ENCODE data around the gene CDCA4.

Gene CDCA4

GRCh38 chr14:104989236-104989950 is 31.5 kb downstream of the CDCA4 start:
- DNase-seq (ENCODE audit: low read depth in 2 of 2): no peak

- DNase-seq (ENCODE audit: low read depth in 2 of 2): no peak
These were observed 34.3 kb downstream of the CDCA4 start for GRCh38 chr14:104986487-104987164.

DNA sequence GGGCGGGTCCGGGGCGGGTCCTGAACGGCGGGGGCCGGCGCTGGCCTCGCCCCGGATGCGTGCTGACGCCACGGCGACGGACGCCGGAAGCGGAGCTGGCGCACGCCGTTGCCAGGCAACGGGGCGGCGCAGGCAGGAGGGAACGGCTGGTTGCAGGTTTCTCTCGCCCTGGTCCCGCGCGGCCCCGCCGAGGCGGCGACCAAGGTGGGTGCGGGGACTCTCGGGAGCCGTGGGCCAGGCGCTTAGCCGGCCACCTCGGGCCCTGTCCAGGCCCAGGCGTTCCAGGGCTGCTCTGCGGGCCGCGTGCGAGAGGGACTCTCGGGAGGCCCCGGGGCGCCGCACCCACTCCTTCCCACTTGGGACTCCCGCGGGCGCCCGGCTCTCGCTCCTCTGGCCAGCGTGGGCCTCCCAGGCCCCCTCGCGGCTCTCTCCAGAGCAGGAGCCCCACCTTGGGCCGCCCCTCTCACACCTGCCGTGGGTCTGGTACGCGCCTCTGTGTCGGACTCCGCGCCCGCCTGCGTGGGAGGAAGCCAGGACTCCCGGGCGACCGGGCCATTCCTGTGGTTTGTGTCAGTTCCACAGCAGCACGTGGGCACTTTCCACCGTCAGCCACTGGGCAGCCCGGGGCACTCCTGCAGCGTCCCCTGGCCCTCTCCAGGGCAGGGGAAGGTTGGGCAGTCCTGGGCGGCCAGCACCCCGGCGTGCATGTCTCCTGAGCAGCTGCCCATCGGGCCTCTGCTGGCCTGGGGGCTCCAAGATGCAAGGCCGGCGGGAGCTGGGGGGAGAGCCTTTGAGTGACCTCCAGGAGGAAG is 35.0 kb downstream of the CDCA4 start, which contains the start of gene CLBA1:
Gene CLBA1 (plus strand): TSS at position 114 of the 812 bp plus-strand sequence. CDS start 644 bp downstream, at position 758.
- DNase-seq (ENCODE audit: low read depth in 2 of 2): peak; percentile 66 to 71

DNA sequence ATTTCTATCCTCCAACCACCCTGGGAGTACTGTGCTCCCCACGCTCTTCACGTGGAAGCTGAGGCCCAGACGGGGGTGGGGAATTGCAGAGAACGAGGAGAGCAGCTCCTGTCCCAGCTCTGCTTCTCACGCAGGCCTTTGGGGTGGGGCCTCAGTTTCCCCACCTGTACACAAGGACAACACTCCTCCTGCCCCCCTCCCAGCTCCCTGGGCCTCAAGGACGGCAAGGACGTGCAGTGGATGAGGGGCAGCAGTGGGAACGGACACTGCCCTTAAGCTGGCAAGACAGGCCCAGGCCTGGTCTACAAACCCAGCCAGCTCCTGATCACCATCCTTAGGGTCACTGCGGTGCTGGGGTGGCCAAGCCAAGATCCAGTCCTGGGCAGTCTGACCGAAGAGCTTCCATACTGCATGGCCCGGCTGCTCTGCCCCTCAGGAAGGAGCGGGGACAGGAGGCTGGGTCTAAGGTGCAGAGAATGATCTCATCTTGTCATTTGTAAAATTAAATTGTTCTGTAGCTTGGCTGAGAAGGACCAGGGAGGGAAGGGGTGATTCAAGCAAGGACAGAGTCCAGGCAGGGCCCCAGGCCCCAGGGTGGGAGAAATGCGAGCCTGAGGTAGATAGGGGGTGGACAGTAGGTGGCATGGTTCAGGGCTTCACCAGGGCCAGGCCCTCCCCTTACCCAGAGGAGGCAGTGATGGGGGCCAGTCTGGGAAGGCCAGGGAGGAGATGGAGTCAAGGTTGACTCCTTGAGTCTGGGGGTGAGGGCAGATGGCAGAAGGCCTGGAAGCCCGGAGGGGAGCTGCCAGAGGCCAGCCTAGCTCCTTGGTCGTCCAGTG is 36.6 kb downstream of the CDCA4 start:
- DNase-seq (ENCODE audit: low read depth in 2 of 2): no peak

- DNase-seq (ENCODE audit: low read depth in 2 of 2): no peak
These were observed 37.6 kb downstream of the CDCA4 start for GRCh38 chr14:104983231-104983721.

GRCh38 chr14:104982548-104983230 is 38.2 kb downstream of the CDCA4 start:
- no peak for DNase-seq (ENCODE audit: low read depth in 2 of 2)

GRCh38 chr14:104981699-104982541 is 39.0 kb downstream of the CDCA4 start:
- DNase-seq (ENCODE audit: low read depth in 2 of 2): no peak

- DNase-seq (ENCODE audit: low read depth in 2 of 2): no peak
These were observed 40.0 kb downstream of the CDCA4 start for GRCh38 chr14:104980611-104981531.

- no peak for DNase-seq (ENCODE audit: low read depth in 2 of 2)
These were observed 40.9 kb downstream of the CDCA4 start for GRCh38 chr14:104979758-104980610.

DNA sequence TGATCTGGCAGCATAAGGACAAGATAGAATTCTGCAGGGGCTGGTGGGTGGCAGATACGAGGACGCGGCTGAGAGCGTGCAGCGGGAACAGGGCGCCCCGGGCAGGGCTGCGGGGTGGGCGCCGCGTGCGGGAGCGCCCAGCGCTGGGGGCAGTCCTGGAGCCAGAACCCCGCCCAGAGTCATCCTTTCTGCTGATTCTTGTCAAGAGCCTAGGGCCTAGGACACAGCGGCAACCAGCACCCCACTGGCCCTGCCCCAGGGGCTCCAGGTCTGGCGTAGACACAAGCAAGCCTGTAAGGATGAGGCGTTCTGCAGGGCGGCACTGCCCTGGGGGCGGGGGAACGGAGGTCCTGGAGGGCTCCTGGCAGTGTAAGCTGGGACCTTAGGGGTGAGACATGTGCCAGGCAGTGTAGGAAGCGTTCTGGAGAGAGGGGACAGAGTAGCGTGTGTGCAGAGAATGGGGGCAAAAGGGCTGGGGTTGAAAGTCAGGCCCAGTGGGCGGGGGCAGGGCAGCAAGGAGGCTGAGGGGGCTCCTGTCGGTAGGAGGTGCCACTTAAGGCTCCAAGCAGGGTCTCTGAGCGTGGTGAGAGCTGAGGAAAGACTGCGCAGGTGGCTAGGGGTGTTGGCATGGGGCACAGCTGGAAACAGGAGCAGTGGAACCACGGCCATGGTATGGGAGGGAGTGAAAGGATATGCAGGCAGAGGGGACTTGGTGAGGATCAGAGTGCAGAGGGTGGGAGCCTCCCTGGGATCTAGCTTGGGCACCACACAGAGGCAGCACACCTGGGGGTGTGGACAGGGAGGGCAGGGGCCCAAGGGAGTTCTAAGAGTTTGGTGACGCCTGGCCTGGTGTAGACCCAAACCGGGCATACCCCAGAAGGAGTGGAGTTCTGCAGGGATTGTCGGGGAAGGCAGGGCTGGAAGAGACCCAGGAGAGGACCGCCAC is 41.9 kb downstream of the CDCA4 start:
- DNase-seq (ENCODE audit: low read depth in 2 of 2): no peak

- peak in 1 of 2 donors; percentile 9 for DNase-seq (ENCODE audit: low read depth in 2 of 2)
These were observed 42.9 kb downstream of the CDCA4 start, which contains the start of gene AHNAK2 for GRCh38 chr14:104977681-104978653. Gene AHNAK2 (minus strand): TSS chr14:104978374. CDS start chr14:104978237, 137 bp downstream.

GRCh38 chr14:104977008-104977680 is 43.7 kb downstream of the CDCA4 start:
- DNase-seq (ENCODE audit: low read depth in 2 of 2): no peak

DNA sequence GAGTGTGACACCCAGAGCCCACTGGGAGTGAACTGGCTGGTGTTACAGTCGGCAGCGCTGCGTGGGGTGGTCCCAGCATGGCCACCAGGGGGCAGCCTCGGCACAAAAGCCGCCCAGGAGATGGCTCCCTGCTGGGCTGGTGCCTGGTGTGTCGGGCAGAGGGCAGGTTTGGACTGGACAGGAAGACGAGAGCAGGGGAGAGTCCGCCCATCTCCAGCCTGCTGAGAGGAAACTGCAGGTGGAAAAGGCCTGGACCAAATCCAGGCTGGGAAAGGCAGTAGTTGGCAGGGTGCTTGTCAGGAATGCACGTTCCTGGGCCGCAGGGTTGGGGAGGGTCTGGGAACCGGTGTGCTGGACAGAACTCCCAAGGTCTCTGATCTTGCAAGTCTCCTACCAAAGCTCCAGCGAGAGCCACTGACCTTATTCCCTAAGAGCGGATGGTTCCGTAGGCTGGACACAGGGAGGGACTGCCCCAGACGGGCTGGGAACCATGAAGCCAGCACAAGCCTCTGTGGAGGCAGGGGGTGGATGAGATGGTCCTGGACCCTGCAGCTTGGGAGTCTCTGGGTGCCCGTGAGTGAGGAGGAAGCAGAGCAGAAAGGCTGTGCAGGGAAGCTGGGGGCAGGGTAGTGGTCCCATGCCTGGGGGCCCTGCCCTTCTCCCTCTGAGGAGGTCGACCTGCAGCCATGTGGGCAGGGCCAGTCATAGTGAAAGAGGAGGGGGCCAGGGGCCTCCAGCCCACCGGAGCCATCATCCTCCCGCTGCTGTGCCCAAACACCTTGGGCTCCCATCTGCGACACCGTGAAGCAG is 44.5 kb downstream of the CDCA4 start:
- peak; percentile 73 to 86 for DNase-seq (ENCODE audit: low read depth in 2 of 2)

All from stimulated activated CD4-positive, alpha-beta T cell treated with anti-CD3 and anti-CD28 coated beads, Interleukin-1b, Interleukin-23, amount 100 ng/mL, for 1 hour (primary cell).